A549 (cell line): ENCODE data around the gene SELPLG. TPM values are rescaled to one million over a fixed set of nuclear protein-coding genes. Genes with fewer than 3 reads are reported as not detected.

ENCODE experiments used
- ATAC-seq, 2 experiments: fragments of 200-7000 bp in 1 of 2; fragments of >200 bp in 1 of 2; cut with Nextera tagmentation in 1 of 2; cut with Tn5 transposase in 1 of 2; 3 replicates each; pipeline versions ENCODE4 v1.8.0 to v1.9.1; 2018 to 2020; ENCODE audit warnings: mild to moderate bottlenecking in 1 of 2, moderate library complexity in 1 of 2
- CTCF ChIA-PET: fragments of 300-600 bp; sonication (Branson Sonifier 250); formaldehyde crosslinking; extraction: SDS; loops from one replicate; lab custom pipeline; 2021; ENCODE audit warnings: antibody characterized with exemption, inconsistent platforms; lab: Yijun Ruan, JAX
- POLR2A ChIA-PET: fragments of 350-600 bp; formaldehyde crosslinking; extraction: SDS; loops from one replicate; lab custom pipeline; 2021; ENCODE audit warnings: antibody characterized with exemption, inconsistent platforms; lab: Yijun Ruan, JAX
- DNase-seq, 2 experiments: peaks; one replicate each; pipeline versions ENCODE4 v3.0.0 to v3.0.0-alpha.2; 2011 to 2016; ENCODE audit warnings: low read depth in 1 of 2, low spot score in 1 of 2
- FAIRE-seq: peaks from 2 replicates; lab custom pipeline; 2011; peaks lifted over from hg19 to GRCh38; lab: Jason Lieb, UNC
- H3K27ac ChIP-seq, 2 experiments: fragments of >200 bp; sonication (Bioruptor Twin); formaldehyde crosslinking; 3 replicates each; pipeline ENCODE4 v1.5.1; 2016 to 2017
- H3K4me1 ChIP-seq: fragments of >200 bp; sonication (Bioruptor Twin); formaldehyde crosslinking; 3 replicates; pipeline ENCODE4 v1.6.1; 2016
- H3K4me2 ChIP-seq: fragments of >200 bp; sonication (Bioruptor Twin); formaldehyde crosslinking; 3 replicates; pipeline ENCODE4 v1.6.1; 2016
- H3K4me3 ChIP-seq: fragments of >200 bp; sonication (Bioruptor Twin); formaldehyde crosslinking; 3 replicates; pipeline ENCODE4 v1.5.1; 2016
- H3K9me3 ChIP-seq: fragments of >200 bp; sonication (Bioruptor Twin); formaldehyde crosslinking; 3 replicates; pipeline ENCODE4 v1.6.1; 2016
- CBX8 ChIP-seq: fragments of 200-600 bp; sonication (generic); IDR thresholded peaks from 2 replicates; pipeline ENCODE4 v1.6.1; 2016
- EHF ChIP-seq: fragments of 250-450 bp; sonication (Bioruptor Pico); IDR thresholded peaks from 2 replicates; pipeline ENCODE4 v1.5.0; 2020; ENCODE audit warnings: mild to moderate bottlenecking
- FOSL2 ChIP-seq, 2 experiments: fragments of 450-650 bp in 1 of 2; fragments of >200 bp in 1 of 2; sonication (Bioruptor Twin) in 1 of 2; formaldehyde crosslinking; IDR thresholded peaks; 2 replicates each; pipeline versions ENCODE4 v1.5.0 to v1.6.1; 2016 to 2020; ENCODE audit warnings: mild to moderate bottlenecking in 1 of 2, moderate library complexity in 1 of 2
- FOXS1 ChIP-seq: fragments of 250-450 bp; sonication (Bioruptor Pico); IDR thresholded peaks from 2 replicates; pipeline ENCODE4 v1.5.0; 2020; ENCODE audit warnings: mild to moderate bottlenecking, moderate library complexity
- JUNB ChIP-seq: fragments of >200 bp; sonication (Bioruptor Twin); formaldehyde crosslinking; IDR thresholded peaks from 2 replicates; pipeline ENCODE4 v1.6.1; 2016
- NPAS2 ChIP-seq: fragments of 250-450 bp; sonication (Bioruptor Pico); IDR thresholded peaks from 2 replicates; pipeline ENCODE4 v1.8.0; 2022; ENCODE audit warnings: mild to moderate bottlenecking, moderate library complexity, borderline replicate concordance
- RNF2 ChIP-seq: fragments of 200-600 bp; sonication (generic); IDR thresholded peaks from 2 replicates; pipeline ENCODE4 v1.6.1; 2016; ENCODE audit warnings: low read depth, mild to moderate bottlenecking, antibody characterized with exemption, moderate library complexity, borderline replicate concordance
- TP53 ChIP-seq: fragments of 250-450 bp; sonication (Bioruptor Pico); IDR thresholded peaks from 2 replicates; pipeline ENCODE4 v1.5.0; 2021; ENCODE audit warnings: mild to moderate bottlenecking, moderate library complexity
- WGBS: methylation state at CpG from one replicate; pipeline ENCODE4 v1.1.6; 2017; ENCODE audit errors: missing lambda C conversion rate; 5-methylcytosine and 5-hydroxymethylcytosine counted together
- polyA plus RNA-seq, 4 experiments: library from polyadenylated mRNA; depleted of rRNA in 3 of 4; stranded (reverse); fragments of >200 nt; fragmentation: RNase III in 1 of 4; extraction: RNeasy Plus Mini Kit Qiagen cat#74134 plus additional on column Dnase treatment in 1 of 4; gene quantifications; 2 replicates in 3 of 4; 3 replicates in 1 of 4; pipeline ENCODE4 v1.2.3, GENCODE V29; 2011 to 2017
- TF ChIP-seq, protein P1 (sequence below): IDR thresholded peaks from 2 replicates; pipeline ENCODE4 v1.6.1; 2012
- TF ChIP-seq, protein P2 (sequence below): fragments of 150-350 bp; IDR thresholded peaks from 2 replicates; pipeline ENCODE4 v1.6.1; 2014; ENCODE audit warnings: low read depth, mild to moderate bottlenecking, low read length
- TF ChIP-seq, protein P3 (sequence below): fragments of 200-600 bp; sonication (generic); IDR thresholded peaks from 2 replicates; pipeline ENCODE4 v1.6.1; 2016; ENCODE audit warnings: antibody characterized with exemption, mild to moderate bottlenecking, moderate library complexity

Gene SELPLG
- polyA plus RNA-seq, 2 of the 4 experiments (the other 2 are of a cell fraction), result 0.17 to 0.67 TPM

DNA sequence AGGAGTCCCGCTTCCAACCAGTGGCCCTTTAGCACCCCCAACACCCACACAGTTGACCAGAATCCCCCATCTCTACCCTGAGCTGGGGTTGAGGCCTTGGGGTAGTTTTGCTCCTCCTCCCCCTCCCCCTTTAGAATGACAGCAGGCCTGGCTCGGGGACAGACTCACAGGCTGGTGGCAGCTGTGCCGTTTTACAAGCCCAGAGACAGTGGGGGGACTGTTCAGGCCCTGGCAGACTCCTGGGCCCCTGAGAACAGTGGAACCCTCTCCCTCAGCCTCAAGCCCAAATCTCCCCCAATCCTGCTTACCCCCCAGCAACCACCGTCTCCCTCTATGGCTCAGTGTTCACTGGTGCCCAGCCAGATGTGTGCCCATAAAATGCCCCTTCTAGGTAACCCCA is 45.9 kb downstream of the SELPLG start:
- H3K27ac ChIP-seq, result no peak overlapping the region
- H3K9me3 ChIP-seq, result no peaks in the 10 kb centered on the region
- FAIRE-seq (no peak), ATAC-seq (no peak), DNase-seq (no peak)
- no peaks in the 10 kb centered on the region for H3K4me1 ChIP-seq
- POLR2A ChIA-PET, result no interaction called here
- CTCF ChIA-PET, result interaction anchor here (1.1 to 4.8 kb wide), 3 partner anchors 17 to 30 kb away, joined by 3 to 24 read pairs (median 4); no protein-coding TSS in a partner anchor
- TF ChIP-seq, protein P1, sequence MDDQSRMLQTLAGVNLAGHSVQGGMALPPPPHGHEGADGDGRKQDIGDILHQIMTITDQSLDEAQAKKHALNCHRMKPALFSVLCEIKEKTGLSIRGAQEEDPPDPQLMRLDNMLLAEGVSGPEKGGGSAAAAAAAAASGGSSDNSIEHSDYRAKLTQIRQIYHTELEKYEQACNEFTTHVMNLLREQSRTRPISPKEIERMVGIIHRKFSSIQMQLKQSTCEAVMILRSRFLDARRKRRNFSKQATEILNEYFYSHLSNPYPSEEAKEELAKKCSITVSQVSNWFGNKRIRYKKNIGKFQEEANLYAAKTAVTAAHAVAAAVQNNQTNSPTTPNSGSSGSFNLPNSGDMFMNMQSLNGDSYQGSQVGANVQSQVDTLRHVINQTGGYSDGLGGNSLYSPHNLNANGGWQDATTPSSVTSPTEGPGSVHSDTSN, result no peak
- TF ChIP-seq EHF, result no peak
- no peak overlapping the region for H3K4me2 ChIP-seq
- H3K4me3 ChIP-seq, result no peak overlapping the region
- 70% methylated on average over 4 of the region's 4 CpGs for WGBS

DNA sequence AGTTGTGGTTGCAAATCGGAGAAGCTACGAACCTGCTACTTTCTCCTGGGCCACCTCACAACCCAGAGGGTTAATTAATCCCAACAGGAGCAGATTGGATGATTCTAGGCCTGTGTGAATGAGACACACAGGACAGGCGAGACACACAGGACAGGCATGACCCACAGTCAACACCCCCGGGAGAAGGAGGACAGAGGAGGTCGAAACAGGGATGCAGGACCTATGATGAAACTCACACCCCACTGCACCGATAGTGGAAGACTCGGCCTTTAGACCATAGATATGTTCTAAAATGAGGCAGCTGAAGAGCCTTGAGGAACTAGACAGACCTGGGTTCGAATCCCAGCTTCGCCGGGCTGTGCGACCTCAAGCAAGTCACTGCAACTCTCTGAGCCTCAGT is 47.4 kb downstream of the SELPLG start:
- DNase-seq (no peak), FAIRE-seq (no peak)
- 74% methylated on average over 11 of the region's 11 CpGs for WGBS
- CTCF ChIA-PET, result interaction anchor here (0.8 to 4.8 kb wide), 3 partner anchors 22 to 37 kb away, joined by 3 to 24 read pairs (median 6); no protein-coding TSS in a partner anchor
- no peak overlapping the region for H3K27ac ChIP-seq
- H3K4me2 ChIP-seq, result no peak overlapping the region
- no peaks in the 10 kb centered on the region for H3K9me3 ChIP-seq
- POLR2A ChIA-PET, result no interaction called here
- H3K4me3 ChIP-seq, result no peak overlapping the region
- no peaks in the 10 kb centered on the region for H3K4me1 ChIP-seq
- TF ChIP-seq NPAS2, result no peak
- TF ChIP-seq, protein P2, sequence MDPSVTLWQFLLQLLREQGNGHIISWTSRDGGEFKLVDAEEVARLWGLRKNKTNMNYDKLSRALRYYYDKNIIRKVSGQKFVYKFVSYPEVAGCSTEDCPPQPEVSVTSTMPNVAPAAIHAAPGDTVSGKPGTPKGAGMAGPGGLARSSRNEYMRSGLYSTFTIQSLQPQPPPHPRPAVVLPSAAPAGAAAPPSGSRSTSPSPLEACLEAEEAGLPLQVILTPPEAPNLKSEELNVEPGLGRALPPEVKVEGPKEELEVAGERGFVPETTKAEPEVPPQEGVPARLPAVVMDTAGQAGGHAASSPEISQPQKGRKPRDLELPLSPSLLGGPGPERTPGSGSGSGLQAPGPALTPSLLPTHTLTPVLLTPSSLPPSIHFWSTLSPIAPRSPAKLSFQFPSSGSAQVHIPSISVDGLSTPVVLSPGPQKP, result no peak
- TF ChIP-seq FOSL2 (IDR thresholded peaks at IDR 0.05), result no peak
- no peak for TF ChIP-seq FOSL2 (CRISPR knock-in tag; IDR thresholded peaks at IDR 0.05)
- TF ChIP-seq CBX8, result no peak
- no peak for TF ChIP-seq RNF2
- TF ChIP-seq TP53 (CRISPR knock-in tag), result no peak
- no peak for TF ChIP-seq JUNB
- TF ChIP-seq, protein P3, sequence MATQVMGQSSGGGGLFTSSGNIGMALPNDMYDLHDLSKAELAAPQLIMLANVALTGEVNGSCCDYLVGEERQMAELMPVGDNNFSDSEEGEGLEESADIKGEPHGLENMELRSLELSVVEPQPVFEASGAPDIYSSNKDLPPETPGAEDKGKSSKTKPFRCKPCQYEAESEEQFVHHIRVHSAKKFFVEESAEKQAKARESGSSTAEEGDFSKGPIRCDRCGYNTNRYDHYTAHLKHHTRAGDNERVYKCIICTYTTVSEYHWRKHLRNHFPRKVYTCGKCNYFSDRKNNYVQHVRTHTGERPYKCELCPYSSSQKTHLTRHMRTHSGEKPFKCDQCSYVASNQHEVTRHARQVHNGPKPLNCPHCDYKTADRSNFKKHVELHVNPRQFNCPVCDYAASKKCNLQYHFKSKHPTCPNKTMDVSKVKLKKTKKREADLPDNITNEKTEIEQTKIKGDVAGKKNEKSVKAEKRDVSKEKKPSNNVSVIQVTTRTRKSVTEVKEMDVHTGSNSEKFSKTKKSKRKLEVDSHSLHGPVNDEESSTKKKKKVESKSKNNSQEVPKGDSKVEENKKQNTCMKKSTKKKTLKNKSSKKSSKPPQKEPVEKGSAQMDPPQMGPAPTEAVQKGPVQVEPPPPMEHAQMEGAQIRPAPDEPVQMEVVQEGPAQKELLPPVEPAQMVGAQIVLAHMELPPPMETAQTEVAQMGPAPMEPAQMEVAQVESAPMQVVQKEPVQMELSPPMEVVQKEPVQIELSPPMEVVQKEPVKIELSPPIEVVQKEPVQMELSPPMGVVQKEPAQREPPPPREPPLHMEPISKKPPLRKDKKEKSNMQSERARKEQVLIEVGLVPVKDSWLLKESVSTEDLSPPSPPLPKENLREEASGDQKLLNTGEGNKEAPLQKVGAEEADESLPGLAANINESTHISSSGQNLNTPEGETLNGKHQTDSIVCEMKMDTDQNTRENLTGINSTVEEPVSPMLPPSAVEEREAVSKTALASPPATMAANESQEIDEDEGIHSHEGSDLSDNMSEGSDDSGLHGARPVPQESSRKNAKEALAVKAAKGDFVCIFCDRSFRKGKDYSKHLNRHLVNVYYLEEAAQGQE, result no peak
- TF ChIP-seq, all 56 proteins: peak for 0
- ATAC-seq, result no peak

DNA sequence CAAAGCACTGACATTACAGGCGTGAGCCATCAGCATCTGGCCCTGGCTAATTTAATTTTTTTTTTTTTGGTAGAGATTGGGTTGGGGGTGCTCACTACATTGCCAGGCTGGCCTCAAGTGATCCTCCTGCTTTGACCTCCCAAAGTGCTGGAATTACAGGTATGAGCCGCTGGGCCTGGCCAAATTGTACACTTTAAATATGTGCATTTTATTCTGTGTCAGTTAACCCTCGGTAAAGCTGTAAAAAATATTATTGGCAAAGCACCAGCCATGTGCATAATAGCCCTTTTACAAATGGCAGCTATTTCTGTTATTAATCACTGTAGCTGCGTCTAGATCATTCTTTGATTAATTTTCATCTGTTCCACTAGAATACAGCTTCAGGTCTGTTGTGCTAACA is 47.8 kb downstream of the SELPLG start:
- no peak for FAIRE-seq
- ATAC-seq, result no peak
- no peak for DNase-seq
- no peak for TF ChIP-seq FOXS1 (CRISPR knock-in tag)
- TF ChIP-seq, protein P3, result no peak
- ChIA-PET CTCF (interaction anchor here (0.8 to 4.8 kb wide), 3 partner anchors 22 to 38 kb away, joined by 3 to 24 read pairs (median 6); no protein-coding TSS in a partner anchor), POLR2A (no interaction called here)
- WGBS, result 49% methylated on average over 4 of the region's 4 CpGs
- Histone ChIP-seq H3K4me1 (no peaks in the 10 kb centered on the region), H3K4me3 (no peak overlapping the region), H3K4me2 (no peak overlapping the region), H3K9me3 (no peaks in the 10 kb centered on the region), H3K27ac (no peak overlapping the region)
